OCI-LY7 (cell line): ENCODE measurements around the gene ACTN1. TPM values are rescaled to one million over a fixed set of nuclear protein-coding genes. Genes with fewer than 3 reads are reported as not detected.

Experiments
- BruUV-seq: library from RNA; stranded (reverse); fragments of 400-500 nt; replicated peaks from 2 replicates; lab custom pipeline; 2021; lab: Mats Ljungman, UMichigan
- CTCF ChIA-PET: fragments of 300-600 bp; sonication (Branson Sonifier 250); formaldehyde crosslinking; loops from one replicate; lab custom pipeline; 2022; ENCODE audit warnings: antibody characterized with exemption; ENCODE audit not compliant: unreplicated experiment; lab: Charles Lee
- POLR2A ChIA-PET: fragments of 300-600 bp; sonication (Branson Sonifier 250); formaldehyde crosslinking; loops from one replicate; lab custom pipeline; 2022; ENCODE audit warnings: antibody characterized with exemption; lab: Charles Lee
- DNase-seq: peaks from one replicate; pipeline ENCODE4 v3.0.0-alpha.2; 2015; ENCODE audit warnings: low spot score
- H2AFZ ChIP-seq: fragments of 200-600 bp; sonication (generic), shearing (Covaris generic); 2 replicates; pipeline ENCODE4 v1.6.1; 2014; ENCODE audit warnings: mild to moderate bottlenecking, antibody characterized with exemption, low read length, moderate library complexity
- H3K27ac ChIP-seq: fragments of 200-600 bp; sonication (generic); 2 replicates; pipeline ENCODE4 v1.5.1; 2014; ENCODE audit warnings: mixed run types, low read depth, mild to moderate bottlenecking, moderate library complexity, low read length, inconsistent platforms; ENCODE audit not compliant: poor library complexity, severe bottlenecking
- H3K36me3 ChIP-seq: fragments of 200-600 bp; sonication (generic); 2 replicates; pipeline ENCODE4 v1.6.1; 2014; ENCODE audit warnings: mild to moderate bottlenecking, antibody characterized with exemption, low read length, moderate library complexity, mixed read lengths; ENCODE audit not compliant: insufficient read depth
- H3K4me1 ChIP-seq: fragments of 200-600 bp; sonication (generic); 2 replicates; pipeline ENCODE4 v1.5.1; 2014; ENCODE audit warnings: mild to moderate bottlenecking, low read length; ENCODE audit not compliant: insufficient read depth, poor library complexity, severe bottlenecking
- H3K4me2 ChIP-seq: fragments of 200-600 bp; sonication (generic); 2 replicates; pipeline ENCODE4 v1.6.1; 2014; ENCODE audit warnings: mild to moderate bottlenecking, low read length
- H3K4me3 ChIP-seq: fragments of 200-600 bp; sonication (generic); 2 replicates; pipeline ENCODE4 v1.5.1; 2014; ENCODE audit warnings: mild to moderate bottlenecking, low read depth, low read length; ENCODE audit not compliant: poor library complexity, severe bottlenecking
- H3K79me2 ChIP-seq: fragments of 200-600 bp; sonication (generic); 2 replicates; pipeline ENCODE4 v1.6.1; 2016; ENCODE audit warnings: low read depth, mild to moderate bottlenecking, low read length, moderate library complexity, mixed read lengths; ENCODE audit not compliant: insufficient read depth
- H3K9me2 ChIP-seq: fragments of 200-600 bp; sonication (generic); 2 replicates; pipeline ENCODE4 v1.6.1; 2016; ENCODE audit warnings: mild to moderate bottlenecking, low read length, mixed read lengths; ENCODE audit not compliant: insufficient read depth
- H3K9me3 ChIP-seq: fragments of 200-600 bp; sonication (generic); 2 replicates; pipeline ENCODE4 v1.6.1; 2014; ENCODE audit warnings: mild to moderate bottlenecking, mixed run types, low read length, mixed read lengths
- H4K20me1 ChIP-seq: fragments of 200-600 bp; sonication (generic); 2 replicates; pipeline ENCODE4 v1.6.1; 2014; ENCODE audit warnings: mild to moderate bottlenecking, antibody characterized with exemption, low read length, moderate library complexity, mixed read lengths; ENCODE audit not compliant: insufficient read depth
- EZH2phosphoT487 ChIP-seq: fragments of 200-600 bp; sonication (generic); IDR thresholded peaks from 2 replicates; pipeline ENCODE4 v1.6.1; 2018; ENCODE audit warnings: low read depth, borderline replicate concordance, mild to moderate bottlenecking, mixed run types, antibody characterized with exemption, low read length, moderate library complexity, mixed read lengths
- intact Hi-C: fragments of 100-400 bp; cut with micrococcal nuclease; formaldehyde crosslinking; loops from one replicate; pipeline ENCODE4 v1.10.0; 2022; ENCODE audit not compliant: unreplicated experiment
- total RNA-seq, 2 experiments: library from RNA; depleted of rRNA in 1 of 2; stranded (reverse); fragments of >200 nt in 1 of 2; shearing (Covaris generic) in 1 of 2; gene quantifications; 2 replicates each; pipeline ENCODE4 v1.2.3, GENCODE V29; 2014 to 2022
- TF ChIP-seq, protein P1 (sequence below): fragments of 200-600 bp; sonication (generic); conservative IDR thresholded peaks from 2 replicates; pipeline ENCODE4 v1.5.1; 2014; ENCODE audit warnings: mild to moderate bottlenecking, antibody characterized with exemption, low read length, moderate library complexity, mixed read lengths

ACTN1 gene
- total RNA-seq, 2 experiments from 2014 or later: 0.51 to 1.8 TPM

DNA sequence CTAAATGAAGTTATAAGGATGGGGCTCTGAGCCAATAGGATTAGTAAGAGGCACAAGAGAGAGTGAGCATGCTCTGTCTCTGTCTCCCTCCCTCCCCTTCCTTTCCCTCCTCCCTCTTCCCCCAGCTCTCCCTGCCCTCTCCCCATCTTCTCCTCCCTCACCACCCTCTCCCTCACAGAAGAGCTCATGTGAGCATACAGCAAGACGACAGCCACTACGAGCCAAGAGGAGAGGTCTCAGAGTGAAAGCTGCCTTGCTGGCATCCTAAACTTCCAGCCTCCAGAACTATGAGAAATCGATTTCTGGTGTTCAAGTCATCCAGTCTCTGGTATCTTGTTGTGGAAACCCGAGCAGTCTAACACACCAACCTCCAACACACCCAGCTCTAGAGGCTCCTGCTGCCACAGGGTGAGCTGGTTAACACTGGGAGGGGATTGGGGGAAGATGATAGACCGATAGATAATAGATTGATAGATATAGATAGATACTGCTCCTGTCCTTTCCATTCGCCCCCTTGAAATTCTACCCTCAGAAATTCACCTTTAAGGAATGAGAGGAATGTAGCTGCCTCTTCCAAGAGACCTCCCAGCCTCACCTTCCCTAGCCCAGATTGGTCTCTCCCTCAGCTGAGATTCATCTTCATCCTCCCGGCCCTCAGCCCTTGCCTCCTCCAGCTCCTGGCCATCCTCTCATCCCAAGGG is 25.8 kb upstream of the ACTN1 start:
- H3K4me2 ChIP-seq: no peak overlapping the region
- POLR2A ChIA-PET: interaction anchor here (0.5 kb wide), 1 partner anchor 1049 kb away, joined by 3 read pairs; no protein-coding TSS in a partner anchor
- no peak overlapping the region for H3K27ac ChIP-seq
- no peaks in the 10 kb centered on the region for H3K9me2 ChIP-seq
- CTCF ChIA-PET: no interaction called here
- no peak for TF ChIP-seq EZH2phosphoT487
- TF ChIP-seq, protein P1, sequence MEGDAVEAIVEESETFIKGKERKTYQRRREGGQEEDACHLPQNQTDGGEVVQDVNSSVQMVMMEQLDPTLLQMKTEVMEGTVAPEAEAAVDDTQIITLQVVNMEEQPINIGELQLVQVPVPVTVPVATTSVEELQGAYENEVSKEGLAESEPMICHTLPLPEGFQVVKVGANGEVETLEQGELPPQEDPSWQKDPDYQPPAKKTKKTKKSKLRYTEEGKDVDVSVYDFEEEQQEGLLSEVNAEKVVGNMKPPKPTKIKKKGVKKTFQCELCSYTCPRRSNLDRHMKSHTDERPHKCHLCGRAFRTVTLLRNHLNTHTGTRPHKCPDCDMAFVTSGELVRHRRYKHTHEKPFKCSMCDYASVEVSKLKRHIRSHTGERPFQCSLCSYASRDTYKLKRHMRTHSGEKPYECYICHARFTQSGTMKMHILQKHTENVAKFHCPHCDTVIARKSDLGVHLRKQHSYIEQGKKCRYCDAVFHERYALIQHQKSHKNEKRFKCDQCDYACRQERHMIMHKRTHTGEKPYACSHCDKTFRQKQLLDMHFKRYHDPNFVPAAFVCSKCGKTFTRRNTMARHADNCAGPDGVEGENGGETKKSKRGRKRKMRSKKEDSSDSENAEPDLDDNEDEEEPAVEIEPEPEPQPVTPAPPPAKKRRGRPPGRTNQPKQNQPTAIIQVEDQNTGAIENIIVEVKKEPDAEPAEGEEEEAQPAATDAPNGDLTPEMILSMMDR: no peak
- BruUV-seq: no TSS peak
- H3K79me2 ChIP-seq: no peaks in the 10 kb centered on the region
- no peaks in the 10 kb centered on the region for H4K20me1 ChIP-seq
- no peaks in the 10 kb centered on the region for H3K36me3 ChIP-seq
- no peak for DNase-seq
- no peak overlapping the region for H2AFZ ChIP-seq
- intact Hi-C loops: no loop called here
- H3K4me1 ChIP-seq: no peaks in the 10 kb centered on the region
- no peaks in the 10 kb centered on the region for H3K9me3 ChIP-seq
- H3K4me3 ChIP-seq: no peak overlapping the region

DNA sequence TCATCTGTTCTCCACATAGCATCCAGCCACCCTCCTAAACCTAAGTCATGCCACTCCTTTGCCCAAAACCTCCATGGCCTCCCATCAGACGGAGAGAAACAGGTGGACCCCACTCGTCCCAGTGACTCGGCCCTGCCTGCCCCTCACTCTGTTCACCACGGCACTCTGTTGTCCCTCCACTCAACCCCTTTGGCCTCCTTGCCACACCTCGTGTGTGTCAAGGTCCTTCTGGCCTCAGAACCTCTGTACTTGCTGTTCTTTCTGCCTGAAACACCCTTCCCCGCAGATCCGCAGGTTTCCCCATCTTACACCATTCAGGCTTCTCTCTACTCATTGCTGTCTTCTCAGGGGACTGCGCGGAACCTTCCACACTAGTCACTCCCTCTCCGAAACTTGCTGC is 24.5 kb upstream of the ACTN1 start:
- no peaks in the 10 kb centered on the region for H3K9me3 ChIP-seq
- no peak overlapping the region for H3K4me2 ChIP-seq
- H3K79me2 ChIP-seq: no peaks in the 10 kb centered on the region
- POLR2A ChIA-PET: no interaction called here
- no peak overlapping the region for H3K4me3 ChIP-seq
- no peaks in the 10 kb centered on the region for H3K4me1 ChIP-seq
- BruUV-seq: no TSS peak
- no peak overlapping the region for H2AFZ ChIP-seq
- no peaks in the 10 kb centered on the region for H3K9me2 ChIP-seq
- CTCF ChIA-PET: no interaction called here
- TF ChIP-seq EZH2phosphoT487: no peak
- TF ChIP-seq, protein P1: no peak
- no peaks in the 10 kb centered on the region for H3K36me3 ChIP-seq
- H4K20me1 ChIP-seq: no peaks in the 10 kb centered on the region
- no peak overlapping the region for H3K27ac ChIP-seq
- intact Hi-C loops: no loop called here
- no peak for DNase-seq

DNA sequence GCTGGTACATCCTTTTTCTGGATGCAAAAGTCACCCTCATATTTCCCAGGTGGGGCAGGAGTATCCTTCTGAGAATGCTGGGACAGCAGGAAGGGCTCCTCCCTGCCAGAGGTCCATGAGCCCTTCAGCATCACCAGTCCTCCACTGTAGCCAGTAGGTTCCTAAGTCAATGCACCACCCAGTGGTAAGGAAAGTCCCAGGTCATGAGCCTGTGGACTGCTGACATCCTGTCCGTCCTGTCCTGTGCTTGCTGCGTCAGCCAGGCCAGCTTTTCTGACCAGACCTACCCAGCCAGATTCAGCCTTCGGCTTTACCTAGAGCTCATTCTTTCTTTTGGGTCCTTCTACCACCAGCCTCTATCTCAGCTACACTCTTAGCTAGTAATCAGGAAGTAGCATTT is 23.0 kb upstream of the ACTN1 start:
- no peak overlapping the region for H3K4me3 ChIP-seq
- H3K9me2 ChIP-seq: no peaks in the 10 kb centered on the region
- no peak for TF ChIP-seq EZH2phosphoT487
- TF ChIP-seq, protein P1: no peak
- CTCF ChIA-PET: no interaction called here
- H3K4me1 ChIP-seq: no peaks in the 10 kb centered on the region
- H3K4me2 ChIP-seq: no peak overlapping the region
- no peaks in the 10 kb centered on the region for H3K79me2 ChIP-seq
- POLR2A ChIA-PET: no interaction called here
- H3K9me3 ChIP-seq: no peaks in the 10 kb centered on the region
- no TSS peak for BruUV-seq
- no peak overlapping the region for H3K27ac ChIP-seq
- intact Hi-C loops: no loop called here
- H2AFZ ChIP-seq: no peak overlapping the region
- no peaks in the 10 kb centered on the region for H3K36me3 ChIP-seq
- H4K20me1 ChIP-seq: no peaks in the 10 kb centered on the region
- no peak for DNase-seq
